Endothelial cell of coronary artery (primary cell): ENCODE data around the gene MALT1. TPM values are rescaled to one million over a fixed set of nuclear protein-coding genes. Genes with fewer than 3 reads are reported as not detected.

Experiments
- total RNA-seq: library from RNA; depleted of rRNA; stranded (reverse); fragments of >200 nt; gene quantifications from 2 replicates; pipeline ENCODE4 v1.2.3, GENCODE V29; 2014

Gene MALT1
- 11.2 and 15.8 TPM in 2 replicates for total RNA-seq

GRCh38 chr18:58671111-58671631 lies at the start of gene MALT1:
TSS of gene MALT1 (plus strand) at chr18:58671465. CDS start at chr18:58671644, 179 bp downstream.

Other genes starting within 250 kb of the MALT1 start
- gene ALPK2, start 42.4 kb upstream of the MALT1 start, total RNA-seq: 0.47 TPM in 1 of 2 replicates, not detected in the other
- 28.3 and 36.4 TPM in 2 replicates for gene ZNF532, start 193.4 kb downstream of the MALT1 start, total RNA-seq